HG03159 (cell line): ENCODE results near the gene IL10.
"Not testable (repeated sequence)": the region's sequence is repeated elsewhere in the genome, so short reads cannot be mapped to it uniquely, and the experiment has no call there.

Source experiments
- ATAC-seq: cut with Tn5 transposase; IDR thresholded peaks from one replicate; pipeline ENCODE4 v1.9.1; 2021; ENCODE audit warnings: mild to moderate bottlenecking, moderate library complexity; ENCODE audit not compliant: unreplicated experiment

Gene IL10

DNA sequence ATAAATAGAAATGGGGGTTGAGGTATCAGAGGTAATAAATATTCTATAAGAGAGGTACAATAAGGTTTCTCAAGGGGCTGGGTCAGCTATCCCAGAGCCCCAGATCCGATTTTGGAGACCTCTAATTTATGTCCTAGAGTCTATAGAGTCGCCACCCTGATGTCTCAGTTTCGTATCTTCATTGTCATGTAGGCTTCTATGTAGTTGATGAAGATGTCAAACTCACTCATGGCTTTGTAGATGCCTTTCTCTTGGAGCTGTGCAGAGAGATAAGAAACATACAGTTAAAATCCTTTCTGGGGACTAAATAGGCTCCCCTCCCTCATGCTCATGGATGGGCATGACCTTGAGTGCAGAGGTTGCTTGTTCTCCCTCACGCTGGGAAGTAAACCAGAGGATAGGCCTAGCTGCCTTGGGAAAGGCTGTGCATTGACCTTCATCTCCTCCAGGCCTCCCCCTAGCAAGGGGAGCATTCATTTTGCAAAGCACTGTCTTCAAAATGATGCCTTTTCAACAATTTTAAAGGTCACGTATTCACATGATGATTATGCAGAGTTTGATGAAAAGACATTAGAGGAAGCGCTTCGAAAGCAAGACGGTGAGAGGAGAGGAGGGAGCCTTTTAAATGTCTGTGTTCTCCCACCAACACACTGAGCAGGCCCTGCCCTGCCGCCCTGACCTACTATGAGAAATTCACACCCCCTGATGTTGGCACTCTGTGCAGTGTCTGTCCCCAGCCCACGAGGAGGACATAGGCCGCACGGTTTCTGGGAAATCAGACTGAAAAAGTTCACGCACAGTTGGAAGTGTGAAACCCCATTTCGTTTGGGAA lies 3.6 kb downstream of the IL10 start:
- ATAC-seq: peak; percentile 8

DNA sequence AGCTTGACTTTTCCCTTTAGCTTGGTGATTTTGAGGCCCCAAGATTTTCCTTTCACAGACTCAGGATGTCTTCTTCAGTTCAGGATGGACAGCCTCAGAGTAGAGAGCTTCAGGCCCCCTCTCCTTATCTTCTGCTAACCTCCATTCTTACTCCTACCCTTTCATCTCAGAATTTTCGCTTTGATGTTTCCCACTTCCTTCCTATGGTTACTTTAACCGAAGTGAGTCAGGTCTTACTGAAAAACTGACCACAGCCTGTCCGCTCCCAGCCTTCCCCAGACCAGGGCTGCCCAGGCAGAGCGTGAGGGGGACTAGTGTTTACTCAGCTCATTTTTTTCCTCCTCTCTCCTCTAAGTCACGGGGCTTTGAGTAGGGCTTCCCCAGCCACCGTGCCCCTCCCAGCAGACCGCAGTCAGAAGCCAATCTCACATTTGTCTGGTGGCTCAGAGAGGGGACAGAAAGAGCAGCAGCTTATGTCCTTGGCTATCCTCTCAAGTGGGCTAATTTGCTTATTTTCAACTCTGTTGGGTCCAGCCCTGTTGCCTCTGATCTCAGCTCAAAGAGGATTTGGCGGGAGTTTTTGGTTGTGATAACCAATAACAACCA lies 5.9 kb downstream of the IL10 start:
- ATAC-seq: peak; percentile 46

DNA sequence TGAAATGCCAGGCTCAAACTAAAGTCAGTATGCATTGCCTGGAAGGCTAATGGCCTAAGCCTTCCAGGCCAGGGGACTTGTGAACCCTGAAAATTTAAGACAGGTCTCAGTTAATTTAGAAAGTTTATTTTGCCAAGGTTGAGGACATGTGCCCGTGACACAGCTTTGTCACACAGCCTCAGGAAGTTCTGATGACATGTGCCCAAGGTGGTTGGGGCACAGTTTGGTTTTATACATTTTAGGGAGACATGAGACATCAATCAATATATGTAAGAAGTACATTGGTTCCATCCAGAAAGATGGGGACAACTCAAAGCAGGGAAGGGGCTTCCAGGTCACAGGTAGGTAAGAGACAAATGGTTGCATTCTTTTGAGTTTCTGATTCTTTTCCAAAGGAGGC lies 6.5 kb downstream of the IL10 start:
- not testable (repeated sequence) for ATAC-seq

DNA sequence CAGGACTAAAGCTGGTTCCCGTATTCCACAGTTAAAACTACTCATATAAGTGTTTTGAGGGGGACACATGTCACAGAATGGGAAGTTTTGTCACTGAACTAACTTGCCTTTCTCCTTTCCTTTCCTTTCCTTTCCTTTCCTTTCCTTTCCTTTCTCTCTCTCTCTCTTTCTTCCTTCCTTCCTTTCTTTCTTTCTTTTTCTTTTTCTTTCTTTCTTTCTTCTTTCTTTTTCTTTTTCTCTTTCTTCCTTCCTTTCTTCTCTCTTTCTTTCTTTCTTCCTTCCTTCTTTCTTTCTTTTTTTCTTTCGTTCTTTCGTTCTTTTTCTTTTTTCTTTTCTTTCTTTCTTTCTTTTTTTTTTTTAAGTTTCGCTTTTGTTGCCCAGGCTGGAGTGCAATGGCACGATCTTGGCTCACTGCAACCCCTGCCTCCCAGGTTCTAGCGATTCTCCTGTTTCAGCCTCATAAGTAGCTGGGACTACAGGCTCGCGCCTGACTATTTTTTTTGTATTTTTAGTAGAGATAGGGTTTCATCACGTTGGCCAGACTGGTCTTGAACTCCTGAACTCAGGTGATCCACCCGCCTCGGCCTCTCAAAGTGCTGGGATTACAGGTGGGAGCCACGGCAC lies 9.4 kb downstream of the IL10 start:
- ATAC-seq: not testable (repeated sequence)

DNA sequence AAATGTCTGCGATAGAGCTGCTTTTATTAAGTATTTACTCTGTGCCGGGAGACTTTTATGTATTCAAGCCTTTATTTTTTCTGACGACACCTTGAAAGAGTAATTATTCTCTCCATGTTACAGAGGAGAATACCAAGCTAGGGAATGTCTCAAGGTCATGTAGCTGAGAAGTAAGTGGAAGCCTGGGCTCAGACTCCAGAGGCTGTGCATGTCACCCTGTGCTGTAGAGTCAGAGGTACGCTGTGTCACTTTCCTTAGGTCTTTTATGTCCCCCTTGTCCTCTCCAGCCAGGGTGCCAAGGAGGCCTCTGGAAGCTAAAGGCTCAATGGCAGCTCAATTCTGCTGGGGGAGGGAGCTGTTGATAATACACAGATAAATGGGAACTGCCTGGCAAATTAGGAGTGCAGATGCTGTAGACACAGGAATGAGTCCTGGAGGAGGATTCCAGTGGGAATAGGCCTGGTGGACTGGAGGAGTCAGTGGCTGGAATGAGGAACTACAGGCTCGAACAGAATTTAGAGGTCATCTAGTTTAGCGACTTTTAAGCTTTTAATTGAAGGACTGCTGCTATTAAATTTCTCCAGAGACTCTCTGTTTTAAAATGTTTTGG lies 11.0 kb downstream of the IL10 start:
- ATAC-seq: no peak

DNA sequence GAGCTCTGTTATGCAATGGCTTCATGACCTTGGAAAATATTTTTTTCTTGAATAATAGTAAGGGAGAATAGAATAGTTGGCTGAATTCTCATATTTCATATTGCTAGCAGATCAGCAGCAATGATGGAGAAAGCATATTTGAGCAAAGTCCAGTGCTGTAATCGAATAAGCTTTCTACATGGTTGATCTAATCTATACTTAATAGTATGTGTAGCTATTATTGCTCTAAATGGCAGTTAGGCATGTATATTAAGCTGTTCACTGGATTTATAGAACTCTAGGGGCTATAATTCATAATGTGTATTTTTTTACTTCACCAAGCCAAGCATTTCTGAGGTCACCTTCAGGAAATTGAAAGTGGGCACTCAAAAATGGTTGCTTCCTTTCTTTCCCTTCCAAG lies 11.7 kb downstream of the IL10 start:
- no peak for ATAC-seq

DNA sequence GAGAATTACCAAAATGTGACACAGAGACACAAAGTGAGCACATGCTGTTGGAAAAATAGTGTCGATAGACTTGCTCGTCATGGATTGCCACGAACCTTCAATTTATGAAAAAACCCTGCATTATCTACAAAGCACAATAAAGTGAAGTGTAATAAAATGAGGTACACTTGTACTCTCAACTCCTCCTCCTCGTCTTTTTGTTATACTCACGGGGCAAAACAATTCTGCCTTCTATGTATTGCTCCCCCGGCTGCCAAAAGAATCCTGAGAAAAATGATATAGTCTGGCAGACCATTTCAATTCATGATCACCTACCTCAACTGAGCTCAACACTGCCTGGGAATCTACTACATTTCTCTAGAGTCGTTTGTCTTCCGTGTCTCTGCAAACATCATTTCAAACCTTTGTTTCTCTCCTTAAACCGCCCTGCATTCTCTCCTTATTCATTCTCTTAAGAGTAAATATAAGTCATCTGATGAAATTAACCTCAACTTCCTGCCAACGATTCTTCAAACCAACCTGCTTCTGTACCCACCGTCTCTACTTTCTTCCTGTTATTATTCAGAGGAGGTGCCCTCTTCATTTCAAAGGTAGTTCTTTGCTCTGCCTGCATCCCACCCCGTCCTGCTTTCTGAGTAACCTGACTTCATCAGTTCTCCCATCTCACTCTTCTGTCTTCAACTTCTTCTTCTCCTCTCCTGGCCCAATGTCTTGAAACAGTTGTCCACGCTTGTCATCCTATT lies 14.6 kb downstream of the IL10 start:
- ATAC-seq: no peak

DNA sequence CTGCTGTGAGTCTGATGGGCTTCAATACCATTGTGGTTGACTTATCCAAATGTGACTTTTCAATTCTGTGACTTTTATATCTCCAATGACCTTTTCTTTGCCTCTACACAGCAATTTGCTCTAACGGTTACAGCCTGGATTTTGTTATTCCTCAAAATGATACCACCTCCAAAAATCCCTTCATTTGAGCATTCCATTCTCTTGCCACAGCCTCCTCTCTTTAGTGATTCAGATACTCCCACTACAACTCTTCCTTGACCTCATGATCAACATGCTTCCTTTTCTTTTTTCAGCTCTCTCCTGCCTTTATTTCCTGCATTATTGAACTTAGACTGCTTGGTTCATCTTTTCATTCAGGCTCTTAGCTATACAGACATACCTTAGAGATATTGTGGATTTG lies 18.3 kb downstream of the IL10 start:
- no peak for ATAC-seq

DNA sequence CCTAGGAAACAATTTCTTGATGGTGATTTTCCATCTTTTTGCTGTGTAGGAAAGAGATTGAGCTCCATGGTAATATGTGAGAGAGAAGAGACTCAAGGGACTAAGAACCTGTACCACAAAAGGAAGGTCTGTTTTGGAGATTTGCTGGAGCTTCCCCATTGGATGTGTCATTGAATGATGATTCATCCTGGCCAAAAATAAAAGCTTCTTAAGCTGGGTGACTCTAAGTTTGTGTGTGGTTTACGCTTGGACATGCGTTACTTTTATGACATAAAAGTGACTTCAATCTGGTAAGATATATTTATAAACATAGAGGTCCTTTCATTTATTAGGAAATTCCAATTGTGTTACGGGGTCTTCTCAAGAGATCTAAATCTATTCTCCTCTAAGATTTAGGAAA lies 19.2 kb downstream of the IL10 start:
- ATAC-seq: no peak

DNA sequence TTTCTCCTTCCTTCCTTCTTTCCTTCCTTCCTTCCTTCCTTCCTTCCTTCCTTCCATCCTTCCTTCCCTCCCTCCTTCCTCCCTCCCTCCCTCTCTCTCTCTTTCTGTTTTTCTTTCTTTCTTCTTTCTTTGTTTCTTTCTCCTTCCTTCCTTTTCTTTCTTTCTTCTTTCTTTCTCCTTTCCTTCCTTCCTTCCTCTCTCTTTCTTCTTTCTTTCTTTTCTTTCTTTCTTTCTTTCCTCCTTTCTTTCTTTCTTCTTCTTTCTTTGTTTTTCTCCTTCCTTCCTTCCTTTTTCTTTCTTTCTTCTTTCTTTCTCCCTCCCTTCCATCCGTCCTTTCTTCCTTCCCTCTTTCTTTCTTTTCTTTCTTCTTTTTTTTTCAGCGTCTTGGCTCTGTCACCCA lies 19.8 kb downstream of the IL10 start:
- ATAC-seq: no peak

DNA sequence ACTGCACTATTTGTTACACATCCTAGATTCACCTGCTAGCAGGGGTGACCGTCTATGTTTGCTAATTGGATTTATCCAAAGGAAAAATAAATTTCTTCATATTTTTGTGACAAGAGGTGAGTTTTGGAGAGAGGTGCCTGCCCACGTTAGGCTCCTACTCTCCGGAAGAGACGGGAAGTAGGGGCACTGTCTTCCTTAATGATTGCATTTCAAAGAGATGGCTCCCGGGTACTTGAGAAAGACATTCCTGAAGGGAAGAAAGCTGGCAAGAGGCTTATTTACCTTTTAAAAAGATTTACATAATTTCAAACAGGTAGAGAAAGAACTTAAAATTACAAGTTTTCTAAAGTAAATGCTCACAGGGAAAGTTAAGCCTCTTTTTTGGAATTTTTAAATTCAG lies 20.4 kb downstream of the IL10 start:
- no peak for ATAC-seq

DNA sequence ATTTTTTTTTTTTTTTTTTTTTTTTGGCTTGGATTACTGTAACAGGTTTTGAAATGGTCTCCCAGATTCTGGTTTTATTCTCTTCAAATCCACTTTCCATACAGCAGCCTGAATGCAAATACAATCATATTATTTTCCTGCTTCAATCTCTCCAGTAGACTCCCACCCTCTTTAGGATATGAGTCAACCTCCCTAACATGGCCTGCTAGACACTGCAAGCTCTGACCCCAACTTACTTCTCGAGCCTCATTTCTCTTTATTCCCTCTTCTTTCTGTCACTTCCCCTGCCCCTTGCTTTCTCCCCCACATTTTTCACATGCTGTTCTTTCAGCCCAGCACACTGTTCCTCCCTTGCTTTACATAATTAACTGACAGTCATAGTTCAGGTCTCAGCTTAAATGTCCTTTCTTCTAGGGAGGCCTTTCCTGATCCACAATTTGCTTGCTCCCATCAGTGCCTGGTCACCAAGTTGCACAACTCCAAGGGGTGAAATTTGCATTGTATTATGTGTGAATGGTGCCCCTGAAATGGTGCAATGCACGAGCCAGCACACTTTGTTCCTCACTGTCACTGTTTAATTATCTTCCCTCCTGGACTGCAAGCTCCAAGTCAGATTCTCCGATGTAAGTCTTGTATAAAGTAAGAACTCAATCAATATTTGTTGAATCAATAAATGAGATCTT lies 23.8 kb downstream of the IL10 start:
- no peak for ATAC-seq

DNA sequence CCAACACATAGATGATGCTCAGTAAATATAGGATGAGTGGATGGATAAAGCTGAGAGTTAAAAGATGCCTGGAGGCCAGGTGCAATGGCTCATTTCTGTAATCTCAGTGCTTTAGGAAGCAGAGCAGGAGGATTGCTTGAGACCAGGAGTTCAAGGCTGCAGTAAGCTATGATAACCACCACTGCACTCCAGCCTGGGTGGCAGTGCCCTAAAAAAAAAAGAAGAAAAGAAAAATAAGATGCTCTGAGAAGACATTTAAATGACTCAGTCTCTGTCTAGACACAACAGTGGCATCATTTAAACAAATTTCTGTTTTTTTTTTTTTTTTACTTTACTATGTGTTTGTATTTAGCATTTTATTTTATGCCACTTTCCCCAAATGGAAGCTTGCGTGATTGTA lies 27.0 kb downstream of the IL10 start:
- ATAC-seq: no peak

DNA sequence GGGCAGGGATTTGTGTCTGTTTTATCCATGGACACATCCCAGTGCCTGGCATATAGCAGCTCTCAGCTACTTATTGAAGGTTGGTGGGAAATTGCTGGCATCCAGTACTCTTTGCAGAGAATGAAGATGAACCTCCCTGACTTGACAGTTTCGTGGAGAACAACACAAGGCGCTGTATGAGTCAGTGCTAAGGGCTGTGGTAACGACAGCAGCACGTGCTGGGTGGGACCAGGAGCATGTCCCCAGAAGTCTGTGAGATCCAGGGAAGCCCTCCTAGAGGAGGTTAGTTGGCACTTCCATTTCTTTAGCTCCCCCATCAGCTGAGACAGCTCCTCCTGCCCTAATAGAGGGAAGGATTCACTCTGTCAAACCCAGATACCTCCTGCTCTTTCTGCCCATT lies 27.6 kb downstream of the IL10 start:
- ATAC-seq: no peak

DNA sequence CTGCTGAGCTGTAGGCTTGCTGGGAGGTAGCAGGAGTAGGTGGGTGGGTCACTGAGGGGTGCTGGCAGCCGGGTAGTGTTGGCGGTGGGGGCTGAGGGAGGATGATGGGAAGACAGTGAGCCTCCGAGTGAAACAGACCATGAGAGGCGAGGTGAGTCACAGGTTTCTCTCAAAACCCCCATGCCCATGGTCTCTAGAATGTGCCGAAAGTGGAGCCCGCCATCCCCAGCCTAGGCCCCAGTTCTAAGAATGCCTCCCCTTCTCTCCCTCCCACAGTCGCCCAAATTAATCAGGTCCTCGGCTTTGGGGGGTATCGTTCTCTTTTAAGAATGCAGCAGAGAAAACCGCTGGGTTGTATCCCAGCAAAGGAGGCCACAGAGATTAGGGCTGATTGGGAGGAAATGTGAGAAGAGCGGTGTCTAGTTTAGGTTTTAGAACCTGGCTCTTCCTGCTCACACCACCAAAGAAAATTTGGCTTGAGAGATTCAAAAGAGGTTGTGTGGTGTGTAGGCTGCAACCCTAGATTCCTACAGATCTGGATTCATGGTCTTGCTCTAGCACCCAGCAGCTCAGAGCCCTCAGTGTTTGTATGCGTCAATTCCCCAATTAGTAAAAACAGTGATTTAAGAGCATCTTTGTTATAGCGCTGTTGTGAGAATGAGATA lies 29.4 kb downstream of the IL10 start:
- ATAC-seq: no peak

DNA sequence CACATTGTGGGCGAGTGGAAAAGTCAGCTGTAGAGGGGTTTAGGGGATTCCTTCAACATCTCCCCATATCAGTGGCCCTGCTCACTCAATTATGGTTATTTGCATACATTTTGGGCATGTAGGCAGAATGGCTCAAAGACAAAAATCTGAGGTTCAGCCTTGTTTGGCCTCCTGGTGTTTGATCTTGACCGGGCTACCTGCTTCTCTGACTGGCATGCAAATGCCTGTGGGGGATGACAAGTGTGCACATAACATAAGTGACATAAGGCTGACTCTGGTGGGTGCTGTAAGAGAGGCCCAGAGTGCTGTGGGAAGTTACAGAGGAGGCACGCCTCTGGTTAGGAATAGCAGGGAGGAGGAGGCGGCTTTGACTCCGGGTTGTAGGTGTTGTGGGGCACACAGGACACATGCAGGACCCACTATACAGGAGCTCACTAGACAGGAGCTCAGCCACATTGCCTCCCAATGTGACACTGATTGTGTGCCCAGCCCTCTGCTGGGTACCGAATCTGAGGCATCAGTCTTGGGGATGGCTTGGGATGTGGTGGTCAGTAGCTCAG lies 31.1 kb downstream of the IL10 start:
- ATAC-seq: no peak

DNA sequence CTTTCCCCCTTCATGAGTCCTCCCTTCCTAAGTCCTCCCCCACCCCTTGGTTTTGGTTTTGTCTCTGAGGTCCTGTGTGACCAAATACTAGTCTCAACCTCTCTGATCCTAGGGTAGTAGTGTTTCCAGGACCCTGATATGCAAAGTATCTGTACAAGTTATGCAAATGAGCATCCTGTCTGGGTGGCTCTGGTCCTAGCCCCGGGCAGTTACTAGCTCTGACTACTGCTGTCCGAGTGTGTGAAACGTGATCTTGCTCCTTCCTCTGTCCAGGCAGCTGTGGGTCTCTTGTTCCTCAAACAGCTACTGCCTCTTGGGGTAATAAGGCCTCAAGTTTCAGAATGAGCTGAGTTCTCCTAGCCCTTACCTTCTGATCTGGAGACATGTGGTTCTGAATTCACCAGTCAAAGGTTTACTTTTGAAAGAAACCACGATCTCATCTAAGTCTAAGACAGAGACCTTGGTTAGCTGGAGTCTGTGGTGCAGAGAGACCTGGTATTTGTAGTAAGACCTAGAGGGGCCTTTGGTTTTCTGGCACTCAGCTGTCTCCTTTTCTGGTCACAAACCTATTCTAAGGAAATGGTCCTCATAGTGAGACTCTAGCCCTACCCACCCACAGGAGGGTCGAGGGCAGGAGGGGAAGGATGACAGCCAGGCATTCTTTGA lies 32.8 kb downstream of the IL10 start:
- ATAC-seq: peak; percentile 86

DNA sequence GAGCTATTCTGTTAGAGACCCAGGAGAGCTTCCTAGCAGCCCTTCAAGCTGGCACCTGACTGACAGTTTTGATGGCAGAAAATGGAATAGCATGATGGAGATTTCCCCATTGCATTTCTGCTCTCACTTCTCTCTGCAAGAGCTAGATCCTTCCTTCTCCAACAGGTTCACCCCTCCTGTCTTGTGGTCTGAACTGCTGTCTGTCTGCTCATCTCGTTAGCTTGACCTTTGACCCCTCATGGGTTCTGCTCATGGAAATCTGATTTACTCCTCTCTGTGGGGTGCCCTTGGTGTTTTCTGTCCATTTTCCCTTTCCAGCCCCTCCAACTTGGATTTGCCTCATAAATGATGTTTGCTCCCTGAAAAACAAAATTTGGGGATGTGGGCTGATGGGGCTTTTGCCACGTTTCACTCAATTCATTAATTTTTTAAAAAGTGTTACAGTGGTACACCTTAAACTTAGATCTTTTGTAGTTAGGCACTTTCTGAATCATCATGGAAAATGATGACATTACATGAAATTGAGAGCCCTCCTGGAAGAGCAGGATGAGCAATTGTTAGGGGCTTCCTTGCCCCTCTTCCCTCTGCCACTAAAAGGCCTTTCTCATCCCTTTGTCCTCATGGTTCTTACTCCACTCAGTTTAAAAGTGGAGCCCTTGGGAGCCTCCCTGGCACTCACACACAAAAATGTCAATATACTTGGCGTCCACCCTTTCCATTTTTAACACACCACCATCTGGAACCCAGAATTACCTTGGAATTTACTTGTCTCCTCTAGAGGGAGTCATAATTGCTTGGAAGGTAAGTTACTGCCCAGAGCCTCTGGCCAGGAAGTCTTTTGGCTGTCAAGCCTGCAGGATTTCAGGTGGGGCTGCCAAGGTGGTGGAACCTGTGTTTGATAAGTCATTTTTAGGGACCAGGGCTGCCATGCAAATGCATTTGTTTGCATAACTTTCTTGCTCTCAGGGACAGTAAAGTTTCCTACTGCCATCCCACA lies 33.6 kb downstream of the IL10 start:
- ATAC-seq: peak; percentile 3
